Measurements from ENCODE around the gene ANXA5.
A peak's percentile ranks its signal among the peaks of the same experiment; 100 is the strongest.

Gene ANXA5

DNA sequence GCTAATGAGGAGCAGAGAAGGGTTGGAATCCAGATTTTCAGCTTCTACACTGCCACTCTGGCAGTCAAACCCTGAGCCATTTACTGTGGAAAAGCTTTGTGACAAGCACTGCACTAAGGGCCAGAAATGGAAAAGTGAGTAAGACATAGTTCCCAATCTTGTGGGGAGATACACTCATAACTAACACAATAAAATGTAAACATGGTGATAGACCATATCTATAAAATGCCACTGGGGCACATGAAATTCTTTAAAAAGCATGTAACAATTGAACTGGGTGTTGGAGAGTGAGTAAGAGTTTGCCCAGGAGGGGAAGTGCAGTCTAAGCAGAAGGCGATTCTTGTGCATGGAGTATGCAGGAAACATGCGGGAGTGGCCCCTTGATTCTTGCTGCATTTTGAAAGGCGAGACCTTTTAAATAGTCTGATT, 32.0 kb upstream of the ANXA5 start:
- H3K4me3 ChIP-seq (ENCODE audit: low read depth, low read length), result no peak overlapping the region
- DNase-seq (ENCODE audit: low read depth), result no peak

DNA sequence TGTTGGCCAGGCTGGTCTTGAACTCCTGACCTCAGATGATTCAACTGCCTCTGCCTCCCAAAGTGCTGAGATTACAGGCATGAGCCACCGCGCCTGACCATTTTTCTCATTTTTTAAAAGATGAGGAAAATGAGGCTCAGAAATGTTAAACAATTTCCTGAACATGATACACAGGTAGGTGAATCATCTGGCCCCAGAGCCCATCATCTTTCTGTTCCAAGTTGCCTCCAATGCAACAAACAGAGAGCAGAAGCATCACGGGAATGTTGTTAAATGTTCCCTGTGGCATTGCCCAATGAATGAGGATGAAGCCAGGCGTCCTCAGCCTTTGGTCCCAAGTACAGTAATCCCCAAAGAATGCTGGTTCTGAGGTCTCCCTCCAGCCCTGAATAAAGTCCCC, 31.3 kb upstream of the ANXA5 start:
- H3K4me3 ChIP-seq (ENCODE audit: low read depth, low read length), result no peak overlapping the region
- TF ChIP-seq, protein P1, sequence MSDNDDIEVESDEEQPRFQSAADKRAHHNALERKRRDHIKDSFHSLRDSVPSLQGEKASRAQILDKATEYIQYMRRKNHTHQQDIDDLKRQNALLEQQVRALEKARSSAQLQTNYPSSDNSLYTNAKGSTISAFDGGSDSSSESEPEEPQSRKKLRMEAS (IDR thresholded peaks at IDR 0.05; ENCODE audit: low read depth, low read length), result no peak
- no peak for TF ChIP-seq MYC (IDR thresholded peaks at IDR 0.05; ENCODE audit: low read depth, low read length)
- no peak for DNase-seq (ENCODE audit: low read depth)

More for the DNA sequence above, 32.0 kb upstream of the ANXA5 start:
- TF ChIP-seq POLR2A (IDR thresholded peaks at IDR 0.05; ENCODE audit: extremely low read depth, insufficient read length) (no peak), MYC (IDR thresholded peaks at IDR 0.05; ENCODE audit: low read depth, low read length) (no peak)
- TF ChIP-seq, protein P2, sequence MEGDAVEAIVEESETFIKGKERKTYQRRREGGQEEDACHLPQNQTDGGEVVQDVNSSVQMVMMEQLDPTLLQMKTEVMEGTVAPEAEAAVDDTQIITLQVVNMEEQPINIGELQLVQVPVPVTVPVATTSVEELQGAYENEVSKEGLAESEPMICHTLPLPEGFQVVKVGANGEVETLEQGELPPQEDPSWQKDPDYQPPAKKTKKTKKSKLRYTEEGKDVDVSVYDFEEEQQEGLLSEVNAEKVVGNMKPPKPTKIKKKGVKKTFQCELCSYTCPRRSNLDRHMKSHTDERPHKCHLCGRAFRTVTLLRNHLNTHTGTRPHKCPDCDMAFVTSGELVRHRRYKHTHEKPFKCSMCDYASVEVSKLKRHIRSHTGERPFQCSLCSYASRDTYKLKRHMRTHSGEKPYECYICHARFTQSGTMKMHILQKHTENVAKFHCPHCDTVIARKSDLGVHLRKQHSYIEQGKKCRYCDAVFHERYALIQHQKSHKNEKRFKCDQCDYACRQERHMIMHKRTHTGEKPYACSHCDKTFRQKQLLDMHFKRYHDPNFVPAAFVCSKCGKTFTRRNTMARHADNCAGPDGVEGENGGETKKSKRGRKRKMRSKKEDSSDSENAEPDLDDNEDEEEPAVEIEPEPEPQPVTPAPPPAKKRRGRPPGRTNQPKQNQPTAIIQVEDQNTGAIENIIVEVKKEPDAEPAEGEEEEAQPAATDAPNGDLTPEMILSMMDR (IDR thresholded peaks at IDR 0.05; ENCODE audit: low read depth, low read length), result no peak
- TF ChIP-seq, protein P1 (IDR thresholded peaks at IDR 0.05; ENCODE audit: low read depth, low read length), result no peak

DNA sequence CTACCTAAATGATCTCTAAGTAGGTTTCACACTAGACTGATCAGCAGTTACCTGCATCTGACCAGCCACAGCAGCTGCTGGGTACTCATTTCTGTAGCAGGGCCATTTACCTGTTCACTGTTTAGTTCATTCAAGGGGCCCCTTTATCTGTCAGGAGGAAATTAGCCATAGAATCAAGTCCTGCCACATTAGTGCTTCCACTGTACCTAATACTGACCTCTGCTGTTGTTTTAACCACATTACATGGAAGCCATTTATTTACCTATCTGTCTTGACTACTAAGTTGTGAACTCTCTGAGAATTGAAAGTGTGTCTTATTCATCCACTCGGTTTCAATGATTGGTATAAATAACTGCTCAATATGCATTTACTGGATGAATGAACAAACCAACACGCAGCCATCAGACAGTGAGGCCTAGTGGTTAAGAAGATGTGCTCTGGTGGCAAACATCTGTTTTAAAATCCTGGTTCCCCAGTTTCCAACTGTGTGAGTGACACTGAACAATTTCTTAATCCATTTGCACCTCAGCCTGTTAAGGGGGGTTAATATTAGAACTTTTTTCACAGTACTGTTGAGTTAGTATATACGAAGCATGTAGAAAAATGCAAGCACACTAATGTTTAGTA, 30.0 kb upstream of the ANXA5 start:
- TF ChIP-seq, protein P2 (IDR thresholded peaks at IDR 0.05; ENCODE audit: low read depth, low read length), result peak; percentile 37
- no peak for TF ChIP-seq POLR2A (IDR thresholded peaks at IDR 0.05; ENCODE audit: extremely low read depth, insufficient read length)
- DNase-seq (ENCODE audit: low read depth), result peak; percentile 65
- H3K4me3 ChIP-seq (ENCODE audit: low read depth, low read length), result no peak overlapping the region

DNA sequence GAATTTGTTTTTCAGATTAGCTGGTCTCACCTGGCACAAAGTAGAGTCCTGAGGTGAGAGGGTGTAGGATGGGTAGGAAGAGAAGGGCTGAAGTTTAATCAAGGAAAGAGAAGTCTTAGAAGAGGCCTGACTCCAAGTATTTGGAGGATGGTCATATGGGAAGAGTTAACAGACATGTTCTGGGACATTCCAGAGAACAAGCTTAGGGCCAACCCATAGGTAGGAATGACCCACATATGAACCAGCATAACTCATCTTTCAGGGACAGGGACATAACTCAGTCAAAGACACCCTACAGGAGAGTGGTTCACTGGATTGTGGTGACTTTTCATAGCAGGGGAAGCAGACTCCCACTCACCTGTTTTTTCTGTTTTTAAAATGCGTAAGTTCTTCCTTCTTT, 27.9 kb upstream of the ANXA5 start:
- H3K4me3 ChIP-seq (ENCODE audit: low read depth, low read length), result no peak overlapping the region
- no peak for DNase-seq (ENCODE audit: low read depth)
- TF ChIP-seq MYC (IDR thresholded peaks at IDR 0.05; ENCODE audit: low read depth, low read length) (no peak), POLR2A (IDR thresholded peaks at IDR 0.05; ENCODE audit: extremely low read depth, insufficient read length) (no peak)
- TF ChIP-seq, protein P1 (IDR thresholded peaks at IDR 0.05; ENCODE audit: low read depth, low read length), result no peak
- TF ChIP-seq, protein P2 (IDR thresholded peaks at IDR 0.05; ENCODE audit: low read depth, low read length), result no peak

DNA sequence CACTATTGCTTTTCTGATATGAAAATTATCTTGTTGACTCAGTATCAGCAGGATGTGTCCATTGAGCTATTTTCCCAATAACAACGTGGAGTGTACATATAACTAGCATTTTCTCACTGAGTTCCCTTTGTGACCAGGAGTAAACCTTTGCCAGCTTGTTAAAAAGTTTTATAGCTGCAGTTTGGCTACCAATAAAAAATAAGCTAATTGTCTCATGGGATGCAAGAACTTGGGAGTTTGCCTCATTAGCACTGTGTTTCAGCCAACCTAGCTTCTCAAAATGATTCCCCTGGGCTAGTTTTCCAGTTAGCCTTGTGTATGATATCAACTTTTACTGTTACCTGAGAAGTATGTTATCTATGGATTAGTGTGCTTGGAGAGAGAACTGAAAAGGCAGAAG, 24.9 kb upstream of the ANXA5 start:
- H3K4me3 ChIP-seq (ENCODE audit: low read depth, low read length), result no peak overlapping the region
- DNase-seq (ENCODE audit: low read depth), result no peak
- TF ChIP-seq MYC (IDR thresholded peaks at IDR 0.05; ENCODE audit: low read depth, low read length) (no peak), POLR2A (IDR thresholded peaks at IDR 0.05; ENCODE audit: extremely low read depth, insufficient read length) (no peak)
- TF ChIP-seq, protein P1 (IDR thresholded peaks at IDR 0.05; ENCODE audit: low read depth, low read length), result no peak
- TF ChIP-seq, protein P2 (IDR thresholded peaks at IDR 0.05; ENCODE audit: low read depth, low read length), result no peak

DNA sequence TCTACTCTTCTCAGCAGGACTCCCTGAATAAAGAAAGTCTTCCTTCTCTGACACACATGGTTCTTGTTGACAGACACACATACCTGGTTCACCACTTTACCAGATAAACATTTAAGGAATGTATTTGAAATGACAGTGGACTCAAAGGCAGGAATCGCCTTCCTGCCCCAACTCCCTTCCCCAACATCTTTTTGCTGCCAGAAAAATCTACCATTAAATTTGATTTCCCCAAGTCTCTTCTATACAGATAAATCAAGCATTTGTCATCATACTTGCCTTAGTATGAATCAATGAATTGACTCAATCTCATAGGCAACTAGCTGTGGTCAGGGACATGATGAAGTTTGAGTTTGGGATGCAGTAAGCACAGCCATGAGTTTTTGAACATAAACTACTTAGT, 23.3 kb upstream of the ANXA5 start:
- no peak for DNase-seq (ENCODE audit: low read depth)
- no peak overlapping the region for H3K4me3 ChIP-seq (ENCODE audit: low read depth, low read length)

More for the DNA sequence above, 23.3 kb upstream of the ANXA5 start:
- TF ChIP-seq POLR2A (IDR thresholded peaks at IDR 0.05; ENCODE audit: extremely low read depth, insufficient read length) (no peak), MYC (IDR thresholded peaks at IDR 0.05; ENCODE audit: low read depth, low read length) (no peak)
- TF ChIP-seq, protein P2 (IDR thresholded peaks at IDR 0.05; ENCODE audit: low read depth, low read length), result no peak
- TF ChIP-seq, protein P1 (IDR thresholded peaks at IDR 0.05; ENCODE audit: low read depth, low read length), result no peak

All from NB4 (cell line).